Measurements from ENCODE around the gene KLHL36. TPM values are rescaled to one million over a fixed set of nuclear protein-coding genes. Genes with fewer than 3 reads are reported as not detected.

The KLHL36 gene
- total RNA-seq, 1 experiment from 2014 or later, result 36.7 TPM

DNA sequence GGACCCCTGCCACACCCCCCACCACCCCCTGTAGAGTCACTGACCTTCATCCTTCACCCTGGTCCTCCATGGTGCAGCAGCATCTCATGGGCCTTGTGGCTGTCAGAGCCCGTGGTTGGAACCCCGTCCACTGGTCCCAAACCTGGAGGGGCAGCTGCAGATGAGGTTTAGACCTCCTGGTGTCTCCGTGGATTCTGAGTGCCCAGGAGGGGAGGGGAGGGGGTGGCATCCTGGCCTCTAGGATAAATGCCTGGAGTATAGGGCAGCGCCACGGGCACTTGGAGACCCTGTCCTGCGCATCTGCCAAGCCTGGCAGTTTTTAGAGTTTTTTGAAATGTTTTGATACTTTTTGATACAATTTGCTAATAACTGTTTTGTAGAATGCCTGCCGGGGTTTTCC is 17.5 kb downstream of the KLHL36 start:
- no CpG with 5 or more reads among the region's 7 CpGs for WGBS (ENCODE audit: extremely low coverage, insufficient read length, low lambda C conversion rate)
- no peak overlapping the region for H3K27ac Mint-ChIP-seq
- TF ChIP-seq, protein P1, sequence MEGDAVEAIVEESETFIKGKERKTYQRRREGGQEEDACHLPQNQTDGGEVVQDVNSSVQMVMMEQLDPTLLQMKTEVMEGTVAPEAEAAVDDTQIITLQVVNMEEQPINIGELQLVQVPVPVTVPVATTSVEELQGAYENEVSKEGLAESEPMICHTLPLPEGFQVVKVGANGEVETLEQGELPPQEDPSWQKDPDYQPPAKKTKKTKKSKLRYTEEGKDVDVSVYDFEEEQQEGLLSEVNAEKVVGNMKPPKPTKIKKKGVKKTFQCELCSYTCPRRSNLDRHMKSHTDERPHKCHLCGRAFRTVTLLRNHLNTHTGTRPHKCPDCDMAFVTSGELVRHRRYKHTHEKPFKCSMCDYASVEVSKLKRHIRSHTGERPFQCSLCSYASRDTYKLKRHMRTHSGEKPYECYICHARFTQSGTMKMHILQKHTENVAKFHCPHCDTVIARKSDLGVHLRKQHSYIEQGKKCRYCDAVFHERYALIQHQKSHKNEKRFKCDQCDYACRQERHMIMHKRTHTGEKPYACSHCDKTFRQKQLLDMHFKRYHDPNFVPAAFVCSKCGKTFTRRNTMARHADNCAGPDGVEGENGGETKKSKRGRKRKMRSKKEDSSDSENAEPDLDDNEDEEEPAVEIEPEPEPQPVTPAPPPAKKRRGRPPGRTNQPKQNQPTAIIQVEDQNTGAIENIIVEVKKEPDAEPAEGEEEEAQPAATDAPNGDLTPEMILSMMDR (conservative IDR thresholded peaks at IDR 0.05), result no peak

More for the DNA sequence above, 17.5 kb downstream of the KLHL36 start:
- no peak overlapping the region for H2BK5ac ChIP-seq (ENCODE audit: insufficient read length, low read length)
- H3K79me2 ChIP-seq (ENCODE audit: insufficient read depth, low read length), result no peaks in the 10 kb centered on the region
- H3K14ac ChIP-seq (ENCODE audit: insufficient read depth, low read length), result no peak overlapping the region
- H3K27ac ChIP-seq (ENCODE audit: insufficient read length, low read depth, low read length), result no peak overlapping the region
- no peaks in the 10 kb centered on the region for H3K9me3 ChIP-seq (ENCODE audit: control insufficient read depth, low read depth, low read length)
- H4K8ac ChIP-seq (replicated peaks; ENCODE audit: insufficient read length, low read depth, low read length), result no peak overlapping the region
- no peak overlapping the region for H3K56ac ChIP-seq (ENCODE audit: insufficient read length, low read depth, low read length)
- H2BK15ac ChIP-seq (ENCODE audit: low read depth, low read length), result no peak overlapping the region
- Mint-ChIP-seq H3K4me3 (no peak overlapping the region), H3K36me3 (ENCODE audit: insufficient read depth in 1 of 3, low read depth in 3 of 3) (peaks cover 14 to 22% (median 18%) of the 10 kb centered on the region in 3 experiments), H3K27me3 (ENCODE audit: low read depth) (no peaks in the 10 kb centered on the region), H3K9me3 (no peaks in the 10 kb centered on the region), H3K4me1 (peaks cover 28 to 36% of the 10 kb centered on the region in 2 experiments)
- H3K79me1 ChIP-seq (ENCODE audit: insufficient read depth, low read depth, low read length, poor library complexity, severe bottlenecking), result no peaks in the 10 kb centered on the region
- H2BK12ac ChIP-seq (ENCODE audit: insufficient read length, low read depth, low read length), result no peak overlapping the region
- H3K23me2 ChIP-seq (ENCODE audit: insufficient read length, low read depth, low read length, poor library complexity, severe bottlenecking), result no peaks in the 10 kb centered on the region
- H4K5ac ChIP-seq (ENCODE audit: insufficient read length, low read depth, low read length), result no peak overlapping the region
- DNase-seq, result no peak
- no peak overlapping the region for H2BK20ac ChIP-seq (ENCODE audit: low read depth, low read length, poor library complexity, severe bottlenecking)
- no peak overlapping the region for H3K4me2 ChIP-seq (ENCODE audit: insufficient read depth, insufficient read length, low read length)
- H4K20me1 ChIP-seq (ENCODE audit: control insufficient read depth, insufficient read depth, insufficient read length), result peaks cover 2% of the 10 kb centered on the region
- no peak overlapping the region for H2AFZ ChIP-seq (ENCODE audit: low read length)
- no peak overlapping the region for H3K4ac ChIP-seq (ENCODE audit: low read depth, low read length)
- H3K23ac ChIP-seq (ENCODE audit: insufficient read length, low read depth, low read length), result no peak overlapping the region
- H3K27me3 ChIP-seq (ENCODE audit: insufficient read depth, low read length), result no peaks in the 10 kb centered on the region
- no peak overlapping the region for H3K9ac ChIP-seq (ENCODE audit: extremely low read depth, insufficient read length, low read length)
- no peak overlapping the region for H3K18ac ChIP-seq (ENCODE audit: insufficient read length, low read depth, low read length)
- H2BK120ac ChIP-seq (ENCODE audit: low read depth, low read length, poor library complexity, severe bottlenecking), result no peak overlapping the region
- no peak overlapping the region for H2AK5ac ChIP-seq (ENCODE audit: insufficient read length, low read length)
- no peak overlapping the region for H3T11ph ChIP-seq (ENCODE audit: low read length)
- no peak overlapping the region for H4K91ac ChIP-seq (ENCODE audit: insufficient read length, low read depth, low read length)
- no peaks in the 10 kb centered on the region for H3K4me1 ChIP-seq (ENCODE audit: insufficient read depth, low read length)
